DOHH2 (cell line): ENCODE measurements around the gene PRL.

Experiments used
- H3F3A ChIP-seq: fragments of 200-600 bp; sonication (generic), shearing (Covaris generic); 2 replicates; pipeline ENCODE4 v1.6.0; 2016; ENCODE audit warnings: antibody characterized with exemption, mild to moderate bottlenecking; ENCODE audit not compliant: control insufficient read depth, insufficient read depth
- H3K27ac ChIP-seq: fragments of 200-600 bp; sonication (generic); 2 replicates; pipeline ENCODE4 v1.5.1; 2014; ENCODE audit warnings: low read depth, mild to moderate bottlenecking, low read length, moderate library complexity
- H3K27me3 ChIP-seq: fragments of 200-600 bp; sonication (generic); 2 replicates; pipeline ENCODE4 v1.6.1; 2014; ENCODE audit warnings: mild to moderate bottlenecking, low read length, mixed read lengths; ENCODE audit not compliant: control insufficient read depth
- H3K36me3 ChIP-seq: fragments of 200-600 bp; sonication (generic); 2 replicates; pipeline ENCODE4 v1.6.1; 2014; ENCODE audit warnings: mild to moderate bottlenecking, low read length, moderate library complexity, mixed read lengths; ENCODE audit not compliant: control insufficient read depth
- H3K4me1 ChIP-seq: fragments of 200-600 bp; sonication (generic); 2 replicates; pipeline ENCODE4 v1.6.1; 2014; ENCODE audit warnings: mild to moderate bottlenecking, low read length, mixed read lengths; ENCODE audit not compliant: control insufficient read depth
- H3K4me2 ChIP-seq: fragments of 200-600 bp; sonication (generic); 2 replicates; pipeline ENCODE4 v1.6.0; 2014; ENCODE audit warnings: mild to moderate bottlenecking, low read length, moderate library complexity
- H3K4me3 ChIP-seq: fragments of 200-600 bp; sonication (generic); 2 replicates; pipeline ENCODE4 v1.5.1; 2014; ENCODE audit warnings: mild to moderate bottlenecking, low read length, mixed read lengths
- H3K79me2 ChIP-seq: fragments of 200-600 bp; sonication (generic); 2 replicates; pipeline ENCODE4 v1.6.1; 2014; ENCODE audit warnings: mild to moderate bottlenecking, low read length, mixed read lengths; ENCODE audit not compliant: control insufficient read depth
- H3K9me2 ChIP-seq: fragments of 200-600 bp; sonication (generic); replicated peaks from 2 replicates; pipeline ENCODE4 v1.6.1; 2014; ENCODE audit warnings: mild to moderate bottlenecking, low read length, mixed read lengths; ENCODE audit not compliant: control insufficient read depth
- H3K9me3 ChIP-seq: fragments of 200-600 bp; sonication (generic); 2 replicates; pipeline ENCODE4 v1.6.1; 2014; ENCODE audit warnings: antibody characterized with exemption, low read length, mixed read lengths; ENCODE audit not compliant: control insufficient read depth, insufficient read depth
- H4K20me1 ChIP-seq: fragments of 200-600 bp; sonication (generic); 2 replicates; pipeline ENCODE4 v1.6.0; 2014; ENCODE audit warnings: low read depth, mild to moderate bottlenecking, antibody characterized with exemption, low read length, moderate library complexity; ENCODE audit not compliant: control insufficient read depth, insufficient read depth
- EZH2phosphoT487 ChIP-seq: fragments of 200-600 bp; sonication (generic); IDR thresholded peaks from 2 replicates; pipeline ENCODE4 v1.6.1; 2017; ENCODE audit warnings: borderline replicate concordance, mild to moderate bottlenecking, antibody characterized with exemption, low read length, moderate library complexity, mixed read lengths
- TF ChIP-seq, protein P1 (sequence below): fragments of 200-600 bp; sonication (generic); IDR thresholded peaks from one replicate; pipeline ENCODE4 v1.5.1; 2014; ENCODE audit warnings: antibody characterized with exemption, mild to moderate bottlenecking, low read depth, low read length; ENCODE audit not compliant: poor library complexity, severe bottlenecking

The PRL gene

DNA sequence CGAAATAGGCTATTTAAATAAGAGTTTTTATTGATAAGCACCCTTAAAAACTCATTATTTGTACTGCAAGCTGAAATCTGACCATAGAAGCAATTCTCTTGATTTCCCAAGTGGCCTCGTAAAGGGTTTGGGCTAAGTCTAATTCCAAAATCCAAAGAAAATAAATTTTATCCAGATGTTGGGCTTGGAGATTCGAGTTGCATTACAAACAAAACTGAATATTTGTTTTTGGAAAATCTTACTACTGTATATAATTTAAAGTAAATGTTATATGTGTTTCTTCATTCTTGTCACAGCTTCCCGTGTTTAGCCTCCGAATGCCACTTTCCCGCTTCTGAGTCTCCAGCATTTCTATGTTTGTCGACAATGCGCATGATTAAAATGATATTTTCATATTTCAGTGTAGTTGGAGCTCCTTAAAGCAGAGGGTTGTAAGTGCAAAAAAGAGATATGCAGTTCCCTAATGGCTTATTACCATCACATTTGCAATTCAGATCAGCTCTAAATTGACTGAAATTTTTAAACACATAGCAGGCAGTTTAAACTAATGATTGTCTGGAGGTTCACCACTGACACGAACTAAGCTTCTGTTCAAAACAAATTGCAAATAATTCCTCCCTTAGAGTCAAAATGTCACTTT, 47.0 kb downstream of the PRL start:
- Histone ChIP-seq H3K9me3 (no peaks in the 10 kb centered on the region), H4K20me1 (no peaks in the 10 kb centered on the region), H3K36me3 (no peaks in the 10 kb centered on the region), H3K4me3 (no peak overlapping the region), H3K27me3 (no peaks in the 10 kb centered on the region), H3K79me2 (no peaks in the 10 kb centered on the region), H3K9me2 (no peaks in the 10 kb centered on the region), H3K27ac (no peak overlapping the region), H3K4me2 (no peak overlapping the region), H3F3A (no peaks in the 10 kb centered on the region), H3K4me1 (no peaks in the 10 kb centered on the region)
- TF ChIP-seq, protein P1, sequence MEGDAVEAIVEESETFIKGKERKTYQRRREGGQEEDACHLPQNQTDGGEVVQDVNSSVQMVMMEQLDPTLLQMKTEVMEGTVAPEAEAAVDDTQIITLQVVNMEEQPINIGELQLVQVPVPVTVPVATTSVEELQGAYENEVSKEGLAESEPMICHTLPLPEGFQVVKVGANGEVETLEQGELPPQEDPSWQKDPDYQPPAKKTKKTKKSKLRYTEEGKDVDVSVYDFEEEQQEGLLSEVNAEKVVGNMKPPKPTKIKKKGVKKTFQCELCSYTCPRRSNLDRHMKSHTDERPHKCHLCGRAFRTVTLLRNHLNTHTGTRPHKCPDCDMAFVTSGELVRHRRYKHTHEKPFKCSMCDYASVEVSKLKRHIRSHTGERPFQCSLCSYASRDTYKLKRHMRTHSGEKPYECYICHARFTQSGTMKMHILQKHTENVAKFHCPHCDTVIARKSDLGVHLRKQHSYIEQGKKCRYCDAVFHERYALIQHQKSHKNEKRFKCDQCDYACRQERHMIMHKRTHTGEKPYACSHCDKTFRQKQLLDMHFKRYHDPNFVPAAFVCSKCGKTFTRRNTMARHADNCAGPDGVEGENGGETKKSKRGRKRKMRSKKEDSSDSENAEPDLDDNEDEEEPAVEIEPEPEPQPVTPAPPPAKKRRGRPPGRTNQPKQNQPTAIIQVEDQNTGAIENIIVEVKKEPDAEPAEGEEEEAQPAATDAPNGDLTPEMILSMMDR, result no peak
- TF ChIP-seq EZH2phosphoT487, result no peak

DNA sequence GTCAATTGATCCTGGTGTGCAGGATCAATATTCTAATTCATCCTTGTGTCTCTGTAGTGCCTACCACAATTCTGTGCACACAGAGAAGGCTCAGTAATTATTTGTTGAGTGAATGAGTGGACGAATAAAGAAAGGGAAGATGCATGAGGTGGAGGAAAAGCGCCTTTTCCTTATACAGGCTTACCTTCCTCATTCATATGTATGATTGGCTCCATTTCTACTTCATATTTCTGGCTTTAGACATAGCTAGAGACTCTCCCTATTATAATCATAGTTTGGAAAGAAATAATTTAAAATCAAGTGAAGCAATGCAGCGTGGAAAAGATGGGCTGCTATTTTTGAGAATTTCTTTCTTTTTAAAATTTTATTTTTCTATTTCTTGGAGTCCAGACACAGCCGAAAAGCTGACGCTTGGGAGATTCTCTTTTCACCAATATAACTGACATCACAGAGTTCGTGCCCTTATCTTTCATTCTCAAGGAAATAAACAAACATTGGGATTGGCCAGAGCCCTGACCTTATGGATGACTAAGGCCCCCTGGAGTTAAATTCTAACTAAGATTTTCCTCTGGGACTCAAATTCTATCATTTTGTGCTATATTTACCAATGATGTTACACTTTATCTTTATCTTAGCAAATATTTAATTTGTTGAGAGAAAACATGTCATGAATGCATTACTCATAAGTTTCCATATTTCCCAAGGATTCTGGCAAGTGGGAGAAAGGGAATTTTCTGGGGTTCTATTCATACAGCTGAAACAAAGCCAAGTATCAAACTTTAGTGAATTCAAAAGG, 48.1 kb downstream of the PRL start:
- no peaks in the 10 kb centered on the region for H3K9me3 ChIP-seq
- H3K9me2 ChIP-seq, result no peaks in the 10 kb centered on the region
- no peaks in the 10 kb centered on the region for H3K27me3 ChIP-seq
- no peaks in the 10 kb centered on the region for H3K79me2 ChIP-seq
- no peaks in the 10 kb centered on the region for H3K36me3 ChIP-seq
- TF ChIP-seq, protein P1, result no peak
- no peak for TF ChIP-seq EZH2phosphoT487
- no peak overlapping the region for H3K4me2 ChIP-seq
- no peak overlapping the region for H3K4me3 ChIP-seq
- no peaks in the 10 kb centered on the region for H3K4me1 ChIP-seq
- H3K27ac ChIP-seq, result no peak overlapping the region
- no peaks in the 10 kb centered on the region for H4K20me1 ChIP-seq
- no peaks in the 10 kb centered on the region for H3F3A ChIP-seq

DNA sequence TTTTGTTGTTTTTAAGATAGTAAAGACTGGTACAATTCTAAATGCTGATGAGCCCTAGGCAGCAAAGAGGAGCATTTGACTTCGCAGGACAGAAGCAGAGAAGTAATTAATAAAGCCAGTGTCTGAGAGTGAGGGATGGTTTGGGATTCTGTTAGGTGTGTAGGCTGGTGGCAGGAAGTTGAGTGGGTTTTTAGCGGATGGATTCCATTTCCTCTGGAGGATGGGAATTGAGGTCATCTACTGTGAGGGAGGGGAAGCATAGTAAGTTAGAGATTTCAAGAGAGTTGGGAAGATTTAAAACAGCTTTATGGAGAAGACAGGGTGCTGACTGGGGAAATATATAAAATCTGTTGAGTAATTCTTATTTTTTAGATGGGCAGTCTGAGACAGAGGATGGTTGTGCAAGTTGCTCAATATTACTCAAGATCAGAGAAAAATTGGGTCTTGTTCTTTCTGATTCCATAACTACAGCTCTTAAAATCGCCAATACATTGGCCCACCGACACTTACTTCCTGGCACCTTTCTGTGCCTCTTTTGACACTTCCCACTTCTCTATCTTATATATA, 48.8 kb downstream of the PRL start:
- no peaks in the 10 kb centered on the region for H4K20me1 ChIP-seq
- H3K9me3 ChIP-seq, result no peaks in the 10 kb centered on the region
- no peak overlapping the region for H3K4me3 ChIP-seq
- H3K9me2 ChIP-seq, result no peaks in the 10 kb centered on the region
- no peak overlapping the region for H3K27ac ChIP-seq
- H3K4me2 ChIP-seq, result no peak overlapping the region
- no peaks in the 10 kb centered on the region for H3F3A ChIP-seq
- H3K27me3 ChIP-seq, result no peaks in the 10 kb centered on the region
- H3K36me3 ChIP-seq, result no peaks in the 10 kb centered on the region
- no peaks in the 10 kb centered on the region for H3K79me2 ChIP-seq
- no peaks in the 10 kb centered on the region for H3K4me1 ChIP-seq
- TF ChIP-seq EZH2phosphoT487, result no peak
- TF ChIP-seq, protein P1, result no peak
